Parathyroid adenoma (tissue), 2 donors: Measurements from ENCODE around the gene APPBP2.

ENCODE experiments used
- H2AFZ ChIP-seq: fragments of 300-600 bp; sonication (generic); one replicate; pipeline ENCODE4 v1.7.0; 2017; ENCODE audit warnings: antibody characterized with exemption, mild to moderate bottlenecking
- H3K27ac ChIP-seq: fragments of 300-600 bp; sonication (generic); one replicate; pipeline ENCODE4 v1.7.0; 2017
- H3K27me3 ChIP-seq: fragments of 300-600 bp; sonication (generic); one replicate; pipeline ENCODE4 v1.7.0; 2017; ENCODE audit warnings: low read length; ENCODE audit not compliant: control insufficient read depth, insufficient read depth
- H3K36me3 ChIP-seq: fragments of 300-600 bp; sonication (generic); one replicate; pipeline ENCODE4 v1.7.0; 2017; ENCODE audit warnings: low read length; ENCODE audit not compliant: control insufficient read depth, insufficient read depth
- H3K4me1 ChIP-seq: fragments of 300-600 bp; sonication (generic); one replicate; pipeline ENCODE4 v1.7.0; 2017; ENCODE audit warnings: control low read depth
- H3K4me2 ChIP-seq: fragments of 300-600 bp; sonication (generic); one replicate; pipeline ENCODE4 v1.7.0; 2017; ENCODE audit warnings: low read length
- H3K4me3 ChIP-seq: fragments of 300-600 bp; sonication (generic); one replicate; pipeline ENCODE4 v1.7.0; 2017; ENCODE audit warnings: low read depth, low read length
- H3K79me2 ChIP-seq: fragments of 300-600 bp; sonication (generic); one replicate; pipeline ENCODE4 v1.7.0; 2017; ENCODE audit warnings: control low read depth
- H3K9ac ChIP-seq: fragments of 300-600 bp; sonication (generic); one replicate; pipeline ENCODE4 v1.7.0; 2017; ENCODE audit warnings: mild to moderate bottlenecking
- H3K9me3 ChIP-seq: fragments of 300-600 bp; sonication (generic); one replicate; pipeline ENCODE4 v1.7.0; 2017; ENCODE audit warnings: low read length; ENCODE audit not compliant: control insufficient read depth
- TF ChIP-seq, protein P1 (sequence below): fragments of 300-600 bp; sonication (generic); IDR thresholded peaks from one replicate; pipeline ENCODE4 v1.7.0; 2017; ENCODE audit warnings: antibody characterized with exemption, mild to moderate bottlenecking
- donor health status: primary hyperparathyroidism.

APPBP2 gene, protein sequence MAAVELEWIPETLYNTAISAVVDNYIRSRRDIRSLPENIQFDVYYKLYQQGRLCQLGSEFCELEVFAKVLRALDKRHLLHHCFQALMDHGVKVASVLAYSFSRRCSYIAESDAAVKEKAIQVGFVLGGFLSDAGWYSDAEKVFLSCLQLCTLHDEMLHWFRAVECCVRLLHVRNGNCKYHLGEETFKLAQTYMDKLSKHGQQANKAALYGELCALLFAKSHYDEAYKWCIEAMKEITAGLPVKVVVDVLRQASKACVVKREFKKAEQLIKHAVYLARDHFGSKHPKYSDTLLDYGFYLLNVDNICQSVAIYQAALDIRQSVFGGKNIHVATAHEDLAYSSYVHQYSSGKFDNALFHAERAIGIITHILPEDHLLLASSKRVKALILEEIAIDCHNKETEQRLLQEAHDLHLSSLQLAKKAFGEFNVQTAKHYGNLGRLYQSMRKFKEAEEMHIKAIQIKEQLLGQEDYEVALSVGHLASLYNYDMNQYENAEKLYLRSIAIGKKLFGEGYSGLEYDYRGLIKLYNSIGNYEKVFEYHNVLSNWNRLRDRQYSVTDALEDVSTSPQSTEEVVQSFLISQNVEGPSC

DNA sequence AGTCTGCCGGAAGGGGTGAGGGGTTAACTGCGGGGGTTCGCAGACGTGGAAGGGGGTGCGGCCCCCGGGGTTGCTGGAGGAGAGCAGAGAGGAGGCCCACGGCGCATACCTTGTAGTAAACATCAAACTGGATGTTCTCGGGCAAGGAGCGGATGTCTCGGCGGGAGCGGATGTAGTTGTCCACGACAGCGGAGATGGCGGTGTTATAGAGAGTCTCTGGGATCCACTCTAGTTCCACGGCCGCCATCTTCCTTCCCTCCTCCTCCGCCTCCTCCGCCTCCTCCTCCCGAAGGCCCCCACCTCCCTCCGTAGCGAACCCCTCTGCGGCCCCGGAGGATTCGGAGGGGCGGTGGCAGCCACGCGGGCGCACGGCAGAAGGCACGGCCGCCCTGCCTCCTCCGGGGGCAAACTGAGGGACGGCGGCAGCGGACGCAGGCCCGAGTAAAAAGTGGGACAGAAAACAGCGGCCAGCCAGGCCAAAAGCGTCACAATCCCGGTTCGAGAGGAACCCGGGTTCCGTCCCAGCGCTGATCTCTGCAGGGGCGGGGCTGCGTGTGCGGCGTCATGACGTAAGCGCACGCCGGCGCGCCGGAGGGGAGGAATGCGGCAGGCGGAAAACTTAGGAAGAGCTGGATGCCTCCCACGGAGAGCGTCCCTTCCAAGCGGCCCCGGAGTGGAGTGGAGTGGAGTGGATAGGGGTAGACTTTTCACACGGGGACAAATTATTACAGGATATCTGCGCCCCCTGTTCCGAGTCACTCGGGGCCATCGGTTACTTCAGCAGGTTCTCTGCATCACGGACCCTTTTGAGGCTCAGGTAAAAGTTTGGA, at the start of gene APPBP2:
APPBP2 (minus strand) TSS at position 558 of the 830 bp plus-strand sequence; CDS start at position 247, 311 bp downstream.
- Histone ChIP-seq H3K36me3 (no peaks in the 10 kb centered on the region), H3K27ac (peak within 1 kb of the TSS; percentile 99), H3K4me2 (peak within 1 kb of the TSS; percentile 91), H2AFZ (peak within 1 kb of the TSS; percentile 100), H3K79me2 (peaks cover 45% of the 10 kb centered on the region), H3K27me3 (no peaks in the 10 kb centered on the region), H3K9me3 (no peaks in the 10 kb centered on the region), H3K4me3 (peak within 1 kb of the TSS; percentile 87), H3K4me1 (peaks cover 14% of the 10 kb centered on the region), H3K9ac (peak within 1 kb of the TSS; percentile 100)
- TF ChIP-seq, protein P1, sequence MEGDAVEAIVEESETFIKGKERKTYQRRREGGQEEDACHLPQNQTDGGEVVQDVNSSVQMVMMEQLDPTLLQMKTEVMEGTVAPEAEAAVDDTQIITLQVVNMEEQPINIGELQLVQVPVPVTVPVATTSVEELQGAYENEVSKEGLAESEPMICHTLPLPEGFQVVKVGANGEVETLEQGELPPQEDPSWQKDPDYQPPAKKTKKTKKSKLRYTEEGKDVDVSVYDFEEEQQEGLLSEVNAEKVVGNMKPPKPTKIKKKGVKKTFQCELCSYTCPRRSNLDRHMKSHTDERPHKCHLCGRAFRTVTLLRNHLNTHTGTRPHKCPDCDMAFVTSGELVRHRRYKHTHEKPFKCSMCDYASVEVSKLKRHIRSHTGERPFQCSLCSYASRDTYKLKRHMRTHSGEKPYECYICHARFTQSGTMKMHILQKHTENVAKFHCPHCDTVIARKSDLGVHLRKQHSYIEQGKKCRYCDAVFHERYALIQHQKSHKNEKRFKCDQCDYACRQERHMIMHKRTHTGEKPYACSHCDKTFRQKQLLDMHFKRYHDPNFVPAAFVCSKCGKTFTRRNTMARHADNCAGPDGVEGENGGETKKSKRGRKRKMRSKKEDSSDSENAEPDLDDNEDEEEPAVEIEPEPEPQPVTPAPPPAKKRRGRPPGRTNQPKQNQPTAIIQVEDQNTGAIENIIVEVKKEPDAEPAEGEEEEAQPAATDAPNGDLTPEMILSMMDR: no peak

- Histone ChIP-seq H3K27ac (peak overlapping the region; percentile 36), H3K4me3 (no peak overlapping the region)
Measured at GRCh38 chr17:60573236-60574051, 47.4 kb upstream of the APPBP2 start.

DNA sequence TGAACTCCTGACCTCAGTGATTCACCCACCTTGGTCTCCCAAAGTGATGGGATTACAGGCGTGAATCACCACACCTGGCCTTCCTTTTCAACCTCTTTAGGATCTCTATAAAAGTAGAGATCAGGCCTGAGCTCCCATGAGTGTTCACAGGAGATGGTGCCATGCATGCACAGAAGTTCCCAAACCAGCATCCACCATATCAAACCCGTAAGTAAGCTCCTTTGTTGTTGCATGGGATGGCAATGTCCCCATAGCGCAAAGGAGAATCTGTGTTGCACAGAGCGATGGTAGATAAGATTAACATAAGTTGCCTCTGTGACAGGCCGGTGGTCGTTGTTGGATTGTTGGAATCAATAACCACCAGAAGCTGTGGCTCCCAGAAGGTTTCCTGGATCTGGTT, 39.2 kb upstream of the APPBP2 start:
- Histone ChIP-seq H3K27ac (no peak overlapping the region), H3K4me1 (no peaks in the 10 kb centered on the region), H3K27me3 (no peaks in the 10 kb centered on the region), H3K9me3 (no peaks in the 10 kb centered on the region), H2AFZ (no peak overlapping the region), H3K9ac (no peak overlapping the region), H3K36me3 (no peaks in the 10 kb centered on the region), H3K4me3 (no peak overlapping the region), H3K4me2 (no peak overlapping the region), H3K79me2 (no peaks in the 10 kb centered on the region)
- TF ChIP-seq, protein P1: no peak

More at GRCh38 chr17:60573236-60574051, 47.4 kb upstream of the APPBP2 start:
- Histone ChIP-seq H3K79me2 (no peaks in the 10 kb centered on the region), H3K4me1 (no peaks in the 10 kb centered on the region), H3K9ac (no peak overlapping the region), H3K4me2 (no peak overlapping the region), H3K9me3 (no peaks in the 10 kb centered on the region), H3K36me3 (no peaks in the 10 kb centered on the region), H3K27me3 (no peaks in the 10 kb centered on the region), H2AFZ (peak overlapping the region; percentile 18)
- TF ChIP-seq, protein P1: no peak

DNA sequence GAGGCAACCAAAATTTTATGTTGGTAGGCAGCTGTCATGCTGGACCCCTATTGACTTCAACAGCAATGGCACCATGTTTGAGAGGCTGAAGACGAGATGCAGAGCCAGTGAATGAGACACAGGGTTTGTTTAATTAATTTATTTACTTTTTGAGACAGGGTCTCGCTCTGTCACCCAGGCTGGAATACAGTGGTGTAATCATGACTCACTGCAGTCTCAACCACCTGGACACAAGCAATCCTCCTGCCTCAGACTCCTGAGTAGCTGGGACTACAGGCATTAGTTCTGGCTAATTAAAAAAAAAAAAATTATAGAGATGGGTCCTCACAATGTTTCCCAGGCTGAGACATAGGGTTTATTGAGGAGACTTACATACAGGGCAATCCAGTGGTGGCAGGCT, 37.7 kb upstream of the APPBP2 start:
- Histone ChIP-seq H3K4me2 (no peak overlapping the region), H3K9ac (no peak overlapping the region), H3K79me2 (no peaks in the 10 kb centered on the region), H2AFZ (no peak overlapping the region), H3K4me3 (no peak overlapping the region), H3K9me3 (no peaks in the 10 kb centered on the region), H3K36me3 (no peaks in the 10 kb centered on the region), H3K27ac (no peak overlapping the region), H3K4me1 (no peaks in the 10 kb centered on the region), H3K27me3 (no peaks in the 10 kb centered on the region)
- TF ChIP-seq, protein P1: no peak
